HG03280 (cell line): Measurements from ENCODE around the gene GNAI3.
A peak's percentile ranks its signal among the peaks of the same experiment; 100 is the strongest.

Experiments
- ATAC-seq: cut with Tn5 transposase; IDR thresholded peaks from one replicate; pipeline ENCODE4 v1.9.1; 2021; ENCODE audit warnings: mild to moderate bottlenecking, moderate library complexity; ENCODE audit not compliant: unreplicated experiment

GNAI3 gene

DNA sequence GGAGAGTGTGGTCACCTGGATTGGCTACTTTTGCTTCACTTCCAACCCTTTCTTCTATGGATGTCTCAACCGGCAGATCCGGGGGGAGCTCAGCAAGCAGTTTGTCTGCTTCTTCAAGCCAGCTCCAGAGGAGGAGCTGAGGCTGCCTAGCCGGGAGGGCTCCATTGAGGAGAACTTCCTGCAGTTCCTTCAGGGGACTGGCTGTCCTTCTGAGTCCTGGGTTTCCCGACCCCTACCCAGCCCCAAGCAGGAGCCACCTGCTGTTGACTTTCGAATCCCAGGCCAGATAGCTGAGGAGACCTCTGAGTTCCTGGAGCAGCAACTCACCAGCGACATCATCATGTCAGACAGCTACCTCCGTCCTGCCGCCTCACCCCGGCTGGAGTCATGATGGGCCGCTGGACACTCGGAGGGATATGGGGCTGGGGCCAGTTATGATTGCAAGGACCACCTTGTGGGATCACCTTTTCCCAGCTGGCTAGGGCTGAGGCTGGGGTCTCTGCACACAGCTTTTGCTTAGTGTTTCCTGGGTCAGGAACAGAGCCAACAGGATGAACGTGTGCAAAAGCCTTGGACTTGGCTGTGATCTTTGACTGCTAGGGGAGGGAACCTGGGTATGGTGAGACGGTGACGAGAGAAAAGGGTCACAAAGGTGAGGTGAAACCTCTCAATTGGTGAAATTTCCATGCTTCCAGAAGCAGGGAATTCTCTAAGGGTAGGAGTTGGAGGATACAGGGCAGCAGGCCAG is 4.3 kb upstream of the GNAI3 start:
- no peak for ATAC-seq

DNA sequence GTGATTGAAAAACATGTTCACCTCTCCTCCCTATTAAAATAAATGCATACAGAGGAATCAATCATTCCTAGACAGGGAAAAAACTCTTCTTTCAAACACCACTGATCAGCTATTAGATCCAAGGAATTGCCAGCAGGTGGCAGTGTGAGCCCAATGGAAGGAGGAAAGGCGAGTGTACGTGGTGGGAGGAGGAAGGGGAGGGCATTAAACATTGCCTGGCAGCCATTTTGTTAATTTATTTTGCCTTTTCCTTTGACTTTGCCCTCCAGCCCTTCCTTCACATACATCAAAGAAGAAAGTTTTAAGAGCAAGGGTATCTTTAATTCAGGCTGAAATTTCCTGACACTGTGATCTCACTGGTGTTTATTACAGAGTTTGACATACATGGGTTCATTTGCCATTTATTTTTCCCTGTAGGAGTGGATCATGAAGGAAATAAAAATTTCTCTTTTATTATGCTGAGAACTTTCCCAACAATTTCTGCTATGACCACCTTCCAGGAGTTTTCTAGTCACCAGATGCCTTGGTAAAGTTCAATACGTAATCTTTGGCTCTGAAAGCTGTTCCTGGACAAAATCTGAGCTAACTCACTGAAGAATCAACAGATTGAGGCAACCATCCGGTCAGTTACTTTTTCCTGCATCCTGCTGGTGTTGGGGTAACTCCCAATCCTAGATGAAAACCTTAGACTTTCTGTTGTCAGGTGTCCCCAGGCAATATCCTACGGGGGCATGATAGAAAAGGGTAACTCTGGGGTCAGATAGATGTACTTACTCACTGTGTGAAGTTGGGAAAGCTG is 1.9 kb upstream of the GNAI3 start:
- ATAC-seq, result peak; percentile 50

GRCh38 chr1:109547463-109548320 is 723 bp upstream of the GNAI3 start:
- peak; percentile 8 for ATAC-seq

DNA sequence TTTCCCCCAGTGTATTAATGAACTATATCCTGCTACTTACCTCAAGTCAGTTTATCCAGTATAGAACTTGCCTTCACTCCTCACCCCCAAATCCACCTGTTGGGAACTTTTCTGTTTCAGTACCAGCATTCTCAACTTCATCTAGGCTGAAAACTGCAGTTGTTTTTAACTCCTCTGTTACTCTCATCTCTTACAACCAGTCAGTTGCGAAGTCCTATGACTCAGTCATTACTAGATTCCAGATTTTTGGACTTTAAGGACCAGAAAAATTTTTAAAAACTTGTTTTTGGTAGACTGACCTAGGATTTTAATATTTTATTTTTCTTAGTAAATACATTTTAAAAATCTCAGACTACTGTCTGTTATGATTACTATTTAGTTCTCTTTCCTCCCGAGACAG is 8.1 kb downstream of the GNAI3 start:
- no peak for ATAC-seq

- ATAC-seq, result no peak
Observed at GRCh38 chr1:109557520-109557919, 9.1 kb downstream of the GNAI3 start.

DNA sequence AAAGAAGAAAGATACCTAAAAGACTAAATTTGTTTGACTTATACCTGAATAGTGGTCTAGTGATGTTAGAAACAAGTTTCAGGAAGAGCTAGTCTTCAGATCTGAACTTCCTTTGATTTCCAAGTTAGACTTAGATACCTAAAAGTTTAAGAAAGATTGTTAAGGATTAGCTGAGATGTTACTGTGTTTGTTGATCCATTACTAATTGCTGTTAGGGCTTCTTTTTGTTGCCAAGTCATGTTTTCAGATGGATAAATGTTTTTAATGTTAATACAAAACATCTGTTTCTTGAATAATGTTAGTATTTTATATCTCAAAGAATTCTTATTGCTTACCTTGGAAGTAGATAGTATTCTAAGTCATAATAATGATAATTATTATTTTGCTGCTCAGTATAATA is 11.6 kb downstream of the GNAI3 start:
- no peak for ATAC-seq

GRCh38 chr1:109564194-109564878 is 15.9 kb downstream of the GNAI3 start:
- no peak for ATAC-seq

DNA sequence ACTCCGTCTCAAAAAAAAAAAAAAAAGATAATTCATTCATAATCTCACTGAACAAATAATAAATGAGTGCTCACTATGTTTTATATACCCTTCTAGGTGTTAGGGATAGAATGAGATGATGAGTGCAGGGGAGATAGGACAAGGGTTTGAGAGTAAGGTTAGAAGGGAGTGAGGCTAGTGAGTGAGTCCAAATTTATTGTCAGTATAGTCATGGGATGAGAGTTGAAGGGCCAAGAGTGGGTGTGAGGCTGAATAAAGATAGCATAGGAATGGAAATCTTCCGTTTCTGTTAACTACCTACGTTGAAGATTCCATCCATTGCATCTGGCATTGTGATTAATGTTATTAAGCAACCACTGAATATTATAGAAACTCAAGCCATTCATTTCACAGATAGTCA is 16.8 kb downstream of the GNAI3 start:
- no peak for ATAC-seq

- ATAC-seq, result no peak
Observed at GRCh38 chr1:109566982-109567381, 18.6 kb downstream of the GNAI3 start.

DNA sequence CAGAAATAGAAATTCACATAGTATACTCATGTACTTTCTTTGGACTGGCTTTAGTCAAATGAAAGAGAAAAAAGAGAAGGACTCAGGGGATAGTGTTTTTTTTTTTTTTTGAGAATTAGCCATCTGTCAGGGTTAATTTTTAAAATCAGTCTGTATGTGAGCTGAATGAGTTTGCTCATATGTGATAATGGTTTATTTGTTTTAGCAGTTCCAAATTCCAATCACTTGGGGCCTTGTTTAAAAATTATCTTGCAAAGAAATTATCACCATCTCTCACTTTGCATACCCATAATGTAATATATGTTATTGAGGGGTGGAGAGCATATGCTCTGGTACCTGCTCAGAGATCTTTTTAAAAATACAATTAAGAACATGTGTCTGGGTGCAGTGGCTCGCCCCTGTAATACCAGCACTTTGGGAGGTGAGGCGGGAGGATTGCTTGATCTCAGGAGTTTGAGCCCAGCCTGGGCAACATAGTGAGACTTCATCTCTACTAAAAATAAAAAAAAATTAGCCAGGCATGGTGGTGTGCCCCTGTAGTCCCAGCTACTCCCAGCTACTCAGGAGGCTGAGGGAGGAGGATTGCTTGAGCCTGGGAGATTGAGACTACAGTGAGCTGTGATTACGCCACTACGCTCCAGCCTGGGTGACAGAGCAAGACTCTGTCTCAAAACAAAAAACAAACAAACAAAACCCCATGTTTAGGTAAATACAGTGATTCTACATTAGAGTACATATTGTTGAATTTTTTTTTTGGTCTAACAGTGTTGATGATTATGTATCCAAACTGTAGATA is 19.7 kb downstream of the GNAI3 start:
- ATAC-seq, result no peak

- no peak for ATAC-seq
Observed at GRCh38 chr1:109569323-109569722, 20.9 kb downstream of the GNAI3 start.

DNA sequence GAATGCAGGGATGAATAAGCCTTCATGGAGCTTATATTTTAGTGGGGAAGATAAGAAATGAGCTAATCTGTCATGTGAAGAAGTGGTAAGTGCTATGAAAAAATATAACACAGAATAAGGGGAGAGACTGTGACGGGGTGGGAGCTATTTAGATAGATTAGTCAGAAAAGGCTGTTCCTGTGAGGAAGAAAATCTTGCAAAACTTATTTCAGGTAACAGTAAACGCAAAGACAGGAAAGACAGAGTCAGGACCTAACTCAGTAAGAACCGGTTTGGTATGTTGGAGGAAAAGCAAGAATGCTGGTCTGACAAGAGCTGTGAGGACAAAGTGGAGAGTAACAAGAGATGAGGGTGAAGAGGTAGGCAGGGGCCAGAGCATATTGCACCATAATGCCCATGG is 22.0 kb downstream of the GNAI3 start:
- no peak for ATAC-seq

GRCh38 chr1:109573785-109574184 is 25.4 kb downstream of the GNAI3 start:
- ATAC-seq, result no peak

- ATAC-seq, result no peak
Observed at GRCh38 chr1:109578947-109579443, 30.6 kb downstream of the GNAI3 start.

DNA sequence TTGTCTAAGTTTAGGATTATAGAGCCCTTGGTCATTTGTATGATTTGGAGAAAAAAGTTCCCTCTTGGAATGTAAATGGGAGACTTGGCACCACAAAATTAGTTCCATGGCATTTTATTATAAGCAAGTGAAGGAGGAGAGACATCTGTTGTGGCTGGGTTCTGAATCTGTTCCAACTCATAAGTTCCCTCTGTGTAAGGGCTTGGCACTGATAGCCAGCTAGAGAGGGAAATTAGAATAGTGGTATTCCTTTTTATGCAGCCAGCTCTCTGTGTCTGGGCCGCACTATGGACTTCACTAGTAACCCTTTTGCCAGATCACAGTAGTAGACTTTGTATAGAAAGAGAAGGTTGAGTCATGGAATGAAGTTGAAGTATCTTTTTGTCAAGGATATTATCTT is 31.1 kb downstream of the GNAI3 start:
- ATAC-seq, result no peak

DNA sequence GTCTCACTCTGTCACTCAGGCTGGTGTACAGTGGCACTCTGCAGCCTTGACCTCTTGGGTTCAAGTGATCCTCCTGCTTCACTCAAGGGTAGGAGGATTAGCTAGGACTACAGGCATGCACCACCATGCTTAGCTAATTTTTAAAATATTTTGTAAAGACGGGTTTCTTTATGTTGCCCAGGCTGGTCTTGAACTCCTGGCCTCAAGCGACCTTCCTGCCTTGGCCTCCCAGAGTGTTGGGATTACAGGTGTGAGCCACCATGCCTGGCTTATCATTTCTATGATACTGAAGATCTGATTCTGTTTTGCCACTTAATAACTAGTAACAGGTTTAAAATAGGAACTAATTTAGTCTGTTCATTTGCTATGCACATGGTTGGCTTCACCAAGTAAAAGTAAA is 33.6 kb downstream of the GNAI3 start:
- no peak for ATAC-seq

GRCh38 chr1:109584766-109585165 is 36.4 kb downstream of the GNAI3 start:
- ATAC-seq, result no peak

GRCh38 chr1:109586055-109586454 is 37.6 kb downstream of the GNAI3 start:
- no peak for ATAC-seq

- ATAC-seq, result no peak
Observed at GRCh38 chr1:109589177-109589576, 40.8 kb downstream of the GNAI3 start.

- ATAC-seq, result no peak
Observed at GRCh38 chr1:109589679-109590078, 41.3 kb downstream of the GNAI3 start.
